Mesendoderm (in vitro differentiated cells): Measurements from ENCODE around the gene CPXM2.

Source experiments
- DNase-seq: peaks from one replicate; pipeline ENCODE4 v3.0.0; 2013
- H2AK5ac ChIP-seq: 2 replicates; pipeline ENCODE4 v1.6.1; 2013; ENCODE audit warnings: low read length, inconsistent platforms
- H2BK120ac ChIP-seq: 2 replicates; pipeline ENCODE4 v1.6.1; 2013; ENCODE audit warnings: low read depth, mild to moderate bottlenecking, low read length, moderate library complexity, mixed read lengths
- H2BK15ac ChIP-seq: replicated peaks from 2 replicates; pipeline ENCODE4 v1.6.1; 2013; ENCODE audit warnings: low read depth, mild to moderate bottlenecking, moderate library complexity
- H2BK5ac ChIP-seq: 2 replicates; pipeline ENCODE4 v1.6.1; 2013; ENCODE audit warnings: low read length, inconsistent platforms
- H3K18ac ChIP-seq: 2 replicates; pipeline ENCODE4 v1.6.1; 2013; ENCODE audit warnings: mild to moderate bottlenecking, low read length, mixed read lengths
- H3K23ac ChIP-seq: one replicate; pipeline ENCODE4 v1.6.1; 2013; ENCODE audit warnings: low read length
- H3K27ac ChIP-seq: 2 replicates; pipeline ENCODE4 v1.5.1; 2013; ENCODE audit warnings: low read depth, mild to moderate bottlenecking, inconsistent platforms, low read length, moderate library complexity
- H3K27me3 ChIP-seq: 2 replicates; pipeline ENCODE4 v1.6.1; 2013; ENCODE audit warnings: low read length, control low read depth, mild to moderate bottlenecking, inconsistent platforms; ENCODE audit not compliant: insufficient read depth, poor library complexity
- H3K36me3 ChIP-seq: 2 replicates; pipeline ENCODE4 v1.6.1; 2013; ENCODE audit warnings: low read length, inconsistent platforms; ENCODE audit not compliant: control insufficient read depth, insufficient read depth
- H3K4ac ChIP-seq: one replicate; pipeline ENCODE4 v1.6.1; 2013; ENCODE audit warnings: low read depth, mild to moderate bottlenecking, low read length, moderate library complexity
- H3K4me1 ChIP-seq: 2 replicates; pipeline ENCODE4 v1.6.1; 2013; ENCODE audit warnings: low read depth, low read length, inconsistent platforms; ENCODE audit not compliant: control insufficient read depth
- H3K4me2 ChIP-seq: 2 replicates; pipeline ENCODE4 v1.6.1; 2013; ENCODE audit warnings: low read length
- H3K4me3 ChIP-seq: 2 replicates; pipeline ENCODE4 v1.5.1; 2013; ENCODE audit warnings: mild to moderate bottlenecking, low read length
- H3K56ac ChIP-seq: one replicate; pipeline ENCODE4 v1.6.1; 2013; ENCODE audit warnings: low read length
- H3K79me1 ChIP-seq: 2 replicates; pipeline ENCODE4 v1.6.1; 2013; ENCODE audit warnings: low read length, inconsistent platforms
- H3K79me2 ChIP-seq: 2 replicates; pipeline ENCODE4 v1.6.1; 2013; ENCODE audit warnings: mild to moderate bottlenecking, low read length; ENCODE audit not compliant: control insufficient read depth, insufficient read depth
- H3K9ac ChIP-seq: 2 replicates; pipeline ENCODE4 v1.6.1; 2013; ENCODE audit warnings: low read length, inconsistent platforms
- H4K5ac ChIP-seq: one replicate; pipeline ENCODE4 v1.6.1; 2013; ENCODE audit warnings: low read length
- H4K8ac ChIP-seq: one replicate; pipeline ENCODE4 v1.6.1; 2013; ENCODE audit warnings: low read depth, mild to moderate bottlenecking, control low read depth, low read length, moderate library complexity
- WGBS: extraction: QIAGEN DNeasy Blood & Tissue Kit; methylation state at CpG from one replicate; pipeline ENCODE4 v1.1.7; 2013; ENCODE audit warnings: low lambda C conversion rate, missing lambda C conversion rate; ENCODE audit not compliant: insufficient coverage; ENCODE audit errors: extremely low coverage; 5-methylcytosine and 5-hydroxymethylcytosine counted together

CPXM2 gene

DNA sequence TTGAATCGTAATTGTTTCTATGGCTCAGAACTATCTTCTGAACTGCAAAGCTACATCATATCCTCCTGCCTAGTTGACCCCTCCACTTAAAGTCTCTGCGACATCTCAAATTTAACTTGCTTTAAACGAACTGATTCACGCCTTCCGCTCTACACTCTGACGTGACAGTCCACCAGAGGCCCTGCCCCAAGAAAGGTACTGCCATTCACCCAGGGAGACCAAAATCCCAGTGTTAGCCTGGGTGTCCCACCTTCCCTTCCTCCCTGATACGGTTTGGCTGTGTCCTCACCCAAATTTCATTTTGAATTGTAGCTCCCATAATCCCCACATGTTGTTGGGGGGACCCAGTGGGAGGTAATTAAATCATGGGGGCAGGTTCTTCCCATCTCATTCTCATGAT lies 90.8 kb downstream of the CPXM2 start:
- no peak overlapping the region for H3K27ac ChIP-seq
- peak overlapping the region; percentile 75 for H3K23ac ChIP-seq
- no peak overlapping the region for H3K9ac ChIP-seq
- H3K27me3 ChIP-seq, result no peaks in the 10 kb centered on the region
- no peak overlapping the region for H2BK15ac ChIP-seq
- peaks cover 2% of the 10 kb centered on the region for H3K4me1 ChIP-seq
- no peak overlapping the region for H2AK5ac ChIP-seq
- no peak overlapping the region for H3K4ac ChIP-seq
- H3K4me2 ChIP-seq, result no peak overlapping the region
- H3K79me1 ChIP-seq, result no peaks in the 10 kb centered on the region
- H4K8ac ChIP-seq, result no peak overlapping the region
- WGBS, result no CpG with 5 or more reads among the region's 7 CpGs
- no peak overlapping the region for H4K5ac ChIP-seq
- no peak overlapping the region for H3K4me3 ChIP-seq
- DNase-seq, result no peak
- no peak overlapping the region for H3K18ac ChIP-seq
- no peak overlapping the region for H2BK120ac ChIP-seq
- peak overlapping the region; percentile 45 for H3K56ac ChIP-seq
- no peak overlapping the region for H2BK5ac ChIP-seq
- no peaks in the 10 kb centered on the region for H3K79me2 ChIP-seq
- H3K36me3 ChIP-seq, result no peaks in the 10 kb centered on the region

GRCh38 chr10:123800289-123800688 lies 91.3 kb downstream of the CPXM2 start:
- Histone ChIP-seq H3K79me1 (no peaks in the 10 kb centered on the region), H3K56ac (no peak overlapping the region), H2BK120ac (no peak overlapping the region), H3K27me3 (no peaks in the 10 kb centered on the region), H4K5ac (no peak overlapping the region), H4K8ac (no peak overlapping the region), H3K27ac (peak overlapping the region; percentile 29), H3K4me3 (no peak overlapping the region), H3K4ac (no peak overlapping the region), H3K9ac (no peak overlapping the region), H2BK15ac (no peak overlapping the region), H3K4me1 (peaks cover 2% of the 10 kb centered on the region), H3K79me2 (no peaks in the 10 kb centered on the region), H3K36me3 (no peaks in the 10 kb centered on the region), H2BK5ac (no peak overlapping the region), H3K18ac (no peak overlapping the region), H2AK5ac (no peak overlapping the region), H3K4me2 (no peak overlapping the region), H3K23ac (no peak overlapping the region)
- no CpG with 5 or more reads among the region's 9 CpGs for WGBS
- peak; percentile 75 for DNase-seq

GRCh38 chr10:123798856-123799255 lies 92.8 kb downstream of the CPXM2 start:
- DNase-seq, result no peak
- no peak overlapping the region for H3K18ac ChIP-seq
- peaks cover 2% of the 10 kb centered on the region for H3K4me1 ChIP-seq
- H3K27me3 ChIP-seq, result no peaks in the 10 kb centered on the region
- no peak overlapping the region for H3K27ac ChIP-seq
- H3K9ac ChIP-seq, result no peak overlapping the region
- H4K8ac ChIP-seq, result no peak overlapping the region
- no peak overlapping the region for H2BK15ac ChIP-seq
- H3K79me1 ChIP-seq, result no peaks in the 10 kb centered on the region
- H3K36me3 ChIP-seq, result no peaks in the 10 kb centered on the region
- no peak overlapping the region for H4K5ac ChIP-seq
- no peak overlapping the region for H3K4me2 ChIP-seq
- H3K4ac ChIP-seq, result no peak overlapping the region
- no peak overlapping the region for H2BK5ac ChIP-seq
- no peak overlapping the region for H2AK5ac ChIP-seq
- H3K23ac ChIP-seq, result no peak overlapping the region
- WGBS, result no CpG with 5 or more reads among the region's 1 CpG
- no peaks in the 10 kb centered on the region for H3K79me2 ChIP-seq
- H3K56ac ChIP-seq, result no peak overlapping the region
- H2BK120ac ChIP-seq, result no peak overlapping the region
- H3K4me3 ChIP-seq, result no peak overlapping the region

- Histone ChIP-seq H3K36me3 (no peaks in the 10 kb centered on the region), H3K23ac (no peak overlapping the region), H4K5ac (no peak overlapping the region), H2AK5ac (no peak overlapping the region), H2BK120ac (no peak overlapping the region), H3K27me3 (no peaks in the 10 kb centered on the region), H3K79me1 (no peaks in the 10 kb centered on the region), H3K27ac (no peak overlapping the region), H3K4ac (no peak overlapping the region), H4K8ac (no peak overlapping the region), H2BK15ac (no peak overlapping the region), H2BK5ac (no peak overlapping the region), H3K56ac (no peak overlapping the region), H3K4me1 (peaks cover 2% of the 10 kb centered on the region), H3K79me2 (no peaks in the 10 kb centered on the region), H3K18ac (no peak overlapping the region), H3K9ac (no peak overlapping the region), H3K4me2 (no peak overlapping the region), H3K4me3 (no peak overlapping the region)
- DNase-seq, result no peak
- WGBS, result no CpG with 5 or more reads among the region's 3 CpGs
Measured at GRCh38 chr10:123797813-123798212, 93.8 kb downstream of the CPXM2 start.

DNA sequence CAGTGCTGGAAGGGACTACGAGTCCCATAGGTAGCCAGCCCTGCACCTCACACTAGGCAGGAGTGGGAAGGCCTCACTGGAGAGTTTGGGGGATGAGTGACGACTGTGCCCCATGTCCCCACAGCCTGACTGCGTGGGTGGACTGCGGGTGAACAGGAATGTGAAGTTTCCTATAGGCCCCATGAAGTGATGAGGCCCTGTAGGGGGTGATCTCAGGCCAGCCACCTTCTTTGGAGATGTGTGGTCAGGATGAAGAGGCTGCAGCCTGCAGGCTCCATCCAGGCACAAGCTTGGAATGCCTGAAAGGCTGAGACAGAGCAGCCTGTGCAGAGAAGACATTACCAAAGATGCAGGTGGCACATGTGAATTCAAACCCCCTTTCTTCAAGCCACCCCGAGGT lies 94.9 kb downstream of the CPXM2 start:
- Histone ChIP-seq H3K4ac (no peak overlapping the region), H4K8ac (no peak overlapping the region), H3K4me1 (peaks cover 2% of the 10 kb centered on the region), H3K4me2 (no peak overlapping the region), H3K18ac (no peak overlapping the region), H3K4me3 (no peak overlapping the region), H3K36me3 (no peaks in the 10 kb centered on the region), H2AK5ac (no peak overlapping the region), H3K79me1 (no peaks in the 10 kb centered on the region), H3K27ac (no peak overlapping the region), H2BK120ac (no peak overlapping the region), H4K5ac (no peak overlapping the region), H3K9ac (no peak overlapping the region), H3K56ac (no peak overlapping the region), H3K23ac (no peak overlapping the region), H2BK5ac (no peak overlapping the region), H3K27me3 (no peaks in the 10 kb centered on the region), H3K79me2 (no peaks in the 10 kb centered on the region), H2BK15ac (no peak overlapping the region)
- WGBS, result no CpG with 5 or more reads among the region's 5 CpGs
- no peak for DNase-seq

GRCh38 chr10:123795846-123796590 lies 95.6 kb downstream of the CPXM2 start:
- Histone ChIP-seq H3K18ac (no peak overlapping the region), H3K36me3 (no peaks in the 10 kb centered on the region), H3K27ac (no peak overlapping the region), H3K23ac (no peak overlapping the region), H3K79me2 (no peaks in the 10 kb centered on the region), H3K4me2 (no peak overlapping the region), H3K79me1 (no peaks in the 10 kb centered on the region), H4K5ac (no peak overlapping the region), H3K4me1 (peaks cover 2% of the 10 kb centered on the region), H3K4ac (no peak overlapping the region), H3K4me3 (no peak overlapping the region), H4K8ac (no peak overlapping the region), H2BK15ac (no peak overlapping the region), H2BK5ac (no peak overlapping the region), H3K27me3 (no peaks in the 10 kb centered on the region), H2BK120ac (no peak overlapping the region), H3K56ac (no peak overlapping the region), H3K9ac (no peak overlapping the region), H2AK5ac (no peak overlapping the region)
- DNase-seq, result no peak
- no CpG with 5 or more reads among the region's 11 CpGs for WGBS
